ENCODE data around the gene SIPA1L3.

SIPA1L3 gene

GRCh38 chr19:38125238-38125637 is 218.2 kb downstream of the SIPA1L3 start:
- H3K4me3 ChIP-seq (ENCODE audit: control insufficient read depth, low read depth, low read length), result no peak overlapping the region
- TF ChIP-seq, protein P1, sequence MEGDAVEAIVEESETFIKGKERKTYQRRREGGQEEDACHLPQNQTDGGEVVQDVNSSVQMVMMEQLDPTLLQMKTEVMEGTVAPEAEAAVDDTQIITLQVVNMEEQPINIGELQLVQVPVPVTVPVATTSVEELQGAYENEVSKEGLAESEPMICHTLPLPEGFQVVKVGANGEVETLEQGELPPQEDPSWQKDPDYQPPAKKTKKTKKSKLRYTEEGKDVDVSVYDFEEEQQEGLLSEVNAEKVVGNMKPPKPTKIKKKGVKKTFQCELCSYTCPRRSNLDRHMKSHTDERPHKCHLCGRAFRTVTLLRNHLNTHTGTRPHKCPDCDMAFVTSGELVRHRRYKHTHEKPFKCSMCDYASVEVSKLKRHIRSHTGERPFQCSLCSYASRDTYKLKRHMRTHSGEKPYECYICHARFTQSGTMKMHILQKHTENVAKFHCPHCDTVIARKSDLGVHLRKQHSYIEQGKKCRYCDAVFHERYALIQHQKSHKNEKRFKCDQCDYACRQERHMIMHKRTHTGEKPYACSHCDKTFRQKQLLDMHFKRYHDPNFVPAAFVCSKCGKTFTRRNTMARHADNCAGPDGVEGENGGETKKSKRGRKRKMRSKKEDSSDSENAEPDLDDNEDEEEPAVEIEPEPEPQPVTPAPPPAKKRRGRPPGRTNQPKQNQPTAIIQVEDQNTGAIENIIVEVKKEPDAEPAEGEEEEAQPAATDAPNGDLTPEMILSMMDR (conservative IDR thresholded peaks at IDR 0.05; ENCODE audit: control insufficient read depth, insufficient read depth, low read depth, low read length), result no peak
- DNase-seq (ENCODE audit: low read depth), result no peak

DNA sequence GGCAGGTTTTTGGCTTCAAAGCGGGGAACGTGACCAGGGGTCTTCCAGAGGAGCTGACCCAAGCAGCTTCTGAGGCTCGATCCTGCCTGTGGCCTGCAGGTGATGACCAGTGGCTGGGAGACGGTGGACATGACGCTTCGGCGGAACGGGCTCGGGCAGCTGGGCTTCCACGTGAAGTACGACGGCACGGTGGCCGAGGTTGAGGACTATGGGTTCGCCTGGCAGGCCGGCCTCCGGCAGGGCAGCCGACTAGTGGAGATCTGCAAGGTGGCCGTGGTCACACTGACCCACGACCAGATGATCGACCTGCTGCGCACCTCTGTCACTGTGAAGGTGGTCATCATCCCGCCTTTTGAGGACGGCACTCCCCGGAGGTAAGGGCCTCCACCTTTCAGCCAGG is 223.4 kb downstream of the SIPA1L3 start:
- no peak overlapping the region for H3K4me3 ChIP-seq (ENCODE audit: control insufficient read depth, low read depth, low read length)
- no peak for DNase-seq (ENCODE audit: low read depth)
- TF ChIP-seq, protein P1 (conservative IDR thresholded peaks at IDR 0.05; ENCODE audit: control insufficient read depth, insufficient read depth, low read depth, low read length), result no peak

- H3K4me3 ChIP-seq (ENCODE audit: control insufficient read depth, low read depth, low read length), result no peak overlapping the region
- TF ChIP-seq, protein P1 (conservative IDR thresholded peaks at IDR 0.05; ENCODE audit: control insufficient read depth, insufficient read depth, low read depth, low read length), result no peak
- DNase-seq (ENCODE audit: low read depth), result no peak
Observed at GRCh38 chr19:38132781-38133180, 225.8 kb downstream of the SIPA1L3 start.

DNA sequence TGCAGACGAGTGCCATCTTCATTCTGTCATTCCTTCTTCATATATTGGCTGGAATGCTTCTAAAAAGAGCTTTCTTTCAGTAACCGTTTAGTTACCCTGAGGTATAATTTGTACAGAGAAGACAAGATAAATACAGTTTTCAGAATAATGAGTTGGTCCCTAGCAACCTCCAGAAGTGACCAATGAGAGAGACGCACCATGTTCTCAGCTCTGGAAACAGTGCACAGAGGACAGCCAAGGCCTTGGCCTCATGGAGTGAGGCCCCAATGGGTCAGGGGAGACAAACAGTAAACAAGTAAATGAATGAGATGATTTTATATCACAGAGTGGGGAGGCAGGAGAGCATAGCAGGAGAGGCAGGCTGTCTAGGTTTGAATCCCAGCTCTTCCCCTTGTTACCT is 226.3 kb downstream of the SIPA1L3 start:
- H3K4me3 ChIP-seq (ENCODE audit: control insufficient read depth, low read depth, low read length), result no peak overlapping the region
- DNase-seq (ENCODE audit: low read depth), result no peak
- TF ChIP-seq, protein P1 (conservative IDR thresholded peaks at IDR 0.05; ENCODE audit: control insufficient read depth, insufficient read depth, low read depth, low read length), result no peak

GRCh38 chr19:38134540-38135149 is 227.6 kb downstream of the SIPA1L3 start:
- peak; percentile 59 for DNase-seq (ENCODE audit: low read depth)
- TF ChIP-seq, protein P1 (conservative IDR thresholded peaks at IDR 0.05; ENCODE audit: control insufficient read depth, insufficient read depth, low read depth, low read length), result peak; percentile 68
- no peak overlapping the region for H3K4me3 ChIP-seq (ENCODE audit: control insufficient read depth, low read depth, low read length)

GRCh38 chr19:38135150-38135998 is 228.4 kb downstream of the SIPA1L3 start:
- H3K4me3 ChIP-seq (ENCODE audit: control insufficient read depth, low read depth, low read length), result no peak overlapping the region
- peak; percentile 26 for DNase-seq (ENCODE audit: low read depth)
- TF ChIP-seq, protein P1 (conservative IDR thresholded peaks at IDR 0.05; ENCODE audit: control insufficient read depth, insufficient read depth, low read depth, low read length), result no peak

Data from fibroblast of mammary gland (primary cell).